HEK293 (cell line): Measurements from ENCODE around the gene ELOA2.
"Not testable (repeated sequence)": the region's sequence is repeated elsewhere in the genome, so short reads cannot be mapped to it uniquely, and the experiment has no call there.

Experiments
- CTCF ChIP-seq: fragments of 450-650 bp; formaldehyde crosslinking; IDR thresholded peaks from 2 replicates; pipeline ENCODE4 v1.5.1; 2016; ENCODE audit warnings: missing biosample characterization, missing genetic modification characterization
- KLF1 ChIP-seq: fragments of 450-650 bp; formaldehyde crosslinking; IDR thresholded peaks from 2 replicates; pipeline ENCODE4 v1.5.1; 2016; ENCODE audit warnings: missing biosample characterization, missing genetic modification characterization
- KLF9 ChIP-seq: fragments of 450-650 bp; formaldehyde crosslinking; IDR thresholded peaks from 2 replicates; pipeline ENCODE4 v1.5.1; 2016; ENCODE audit warnings: missing biosample characterization, missing genetic modification characterization, low read depth
- MYNN ChIP-seq: fragments of 450-650 bp; formaldehyde crosslinking; IDR thresholded peaks from 2 replicates; pipeline ENCODE4 v1.5.1; 2016; ENCODE audit warnings: missing biosample characterization, missing genetic modification characterization, borderline replicate concordance
- SP7 ChIP-seq: fragments of 450-650 bp; formaldehyde crosslinking; IDR thresholded peaks from 2 replicates; pipeline ENCODE4 v1.5.1; 2016; ENCODE audit warnings: missing biosample characterization, missing genetic modification characterization
- YY1 ChIP-seq: fragments of 450-650 bp; formaldehyde crosslinking; IDR thresholded peaks from 2 replicates; pipeline ENCODE4 v1.5.1; 2018; ENCODE audit warnings: missing biosample characterization, missing genetic modification characterization
- ZBTB1 ChIP-seq: fragments of 450-650 bp; formaldehyde crosslinking; IDR thresholded peaks from 2 replicates; pipeline ENCODE4 v1.5.1; 2016; ENCODE audit warnings: missing biosample characterization, missing genetic modification characterization
- ZBTB8A ChIP-seq: fragments of 450-650 bp; formaldehyde crosslinking; IDR thresholded peaks from 2 replicates; pipeline ENCODE4 v1.5.1; 2016; ENCODE audit warnings: missing biosample characterization, missing genetic modification characterization
- ZNF10 ChIP-seq: fragments of 450-650 bp; formaldehyde crosslinking; IDR thresholded peaks from 2 replicates; pipeline ENCODE4 v1.5.1; 2017; ENCODE audit warnings: missing biosample characterization, missing genetic modification characterization
- ZNF391 ChIP-seq: fragments of 450-650 bp; formaldehyde crosslinking; IDR thresholded peaks from 2 replicates; pipeline ENCODE4 v1.5.1; 2016; ENCODE audit warnings: low read depth, missing biosample characterization, missing genetic modification characterization, borderline replicate concordance
- ZNF610 ChIP-seq: fragments of 450-650 bp; formaldehyde crosslinking; IDR thresholded peaks from 2 replicates; pipeline ENCODE4 v1.5.1; 2016; ENCODE audit warnings: missing biosample characterization, missing genetic modification characterization, borderline replicate concordance
- ZNF692 ChIP-seq: fragments of 450-650 bp; formaldehyde crosslinking; IDR thresholded peaks from 2 replicates; pipeline ENCODE4 v1.5.1; 2016; ENCODE audit warnings: missing biosample characterization, missing genetic modification characterization
- ZXDB ChIP-seq: fragments of 450-650 bp; formaldehyde crosslinking; IDR thresholded peaks from 2 replicates; pipeline ENCODE4 v1.5.1; 2016; ENCODE audit warnings: missing biosample characterization, missing genetic modification characterization

GRCh38 chr18:47019870-47020269, 15.6 kb downstream of the ELOA2 start:
- TF ChIP-seq ZBTB8A (tag by site-specific recombination); ZNF610 (tag by site-specific recombination); ZNF692 (tag by site-specific recombination); SP7 (tag by site-specific recombination); ZNF10 (tag by site-specific recombination); ZXDB (tag by site-specific recombination); CTCF; KLF9 (tag by site-specific recombination); YY1; ZNF391 (tag by site-specific recombination); ZBTB1 (tag by site-specific recombination); MYNN (tag by site-specific recombination); KLF1 (tag by site-specific recombination): not testable (repeated sequence)
